NOMO-1 (cell line): Measurements from ENCODE around the gene NUDT8.
"Not testable (repeated sequence)": the region's sequence is repeated elsewhere in the genome, so short reads cannot be mapped to it uniquely, and the experiment has no call there.

ENCODE experiments used
- DNase-seq, 2 experiments: peaks; one replicate each; lab custom pipeline; 2025; ENCODE audit not compliant: unreplicated experiment in 2 of 2; lab: John Stamatoyannopoulos, UW

The NUDT8 gene

GRCh38 chr11:67662142-67662834 lies 32.6 kb upstream of the NUDT8 start:
- no peak for DNase-seq

GRCh38 chr11:67660752-67661151 lies 31.0 kb upstream of the NUDT8 start:
- not testable (repeated sequence) for DNase-seq

- not testable (repeated sequence) for DNase-seq
Observed at GRCh38 chr11:67659651-67660165, 30.0 kb upstream of the NUDT8 start.

- no peak for DNase-seq
Observed at GRCh38 chr11:67657300-67657699, 27.6 kb upstream of the NUDT8 start.

- peak; percentile 73 to 96 for DNase-seq
Observed at GRCh38 chr11:67656278-67656922, 26.7 kb upstream of the NUDT8 start.

- DNase-seq, result no peak
Observed at GRCh38 chr11:67654225-67654624, 24.5 kb upstream of the NUDT8 start.

- no peak for DNase-seq
Observed at GRCh38 chr11:67652965-67653845, 23.5 kb upstream of the NUDT8 start.

- DNase-seq, result no peak
Observed at GRCh38 chr11:67651976-67652781, 22.4 kb upstream of the NUDT8 start.

GRCh38 chr11:67649634-67650510 lies 20.1 kb upstream of the NUDT8 start:
- DNase-seq, result peak; percentile 33 to 55

GRCh38 chr11:67648796-67649613 lies 19.3 kb upstream of the NUDT8 start:
- peak; percentile 55 to 59 for DNase-seq

- peak; percentile 74 to 78 for DNase-seq
Observed at GRCh38 chr11:67648140-67648795, 18.5 kb upstream of the NUDT8 start.

GRCh38 chr11:67647471-67647870 lies 17.7 kb upstream of the NUDT8 start:
- DNase-seq, result no peak

- DNase-seq, result peak; percentile 71 to 90
Observed at GRCh38 chr11:67646535-67647336, 17.0 kb upstream of the NUDT8 start.

- no peak for DNase-seq
Observed at GRCh38 chr11:67645521-67646461, 16.1 kb upstream of the NUDT8 start.

- no peak for DNase-seq
Observed at GRCh38 chr11:67644472-67645418, 15.0 kb upstream of the NUDT8 start.
